SU-DHL-6 (cell line): Measurements from ENCODE around the gene CTNNA2.

Experiments
- H2AFZ ChIP-seq: fragments of 200-600 bp; sonication (generic); 2 replicates; pipeline ENCODE4 v1.6.1; 2014; ENCODE audit warnings: low read depth, mild to moderate bottlenecking, moderate library complexity, mixed read lengths, antibody characterized with exemption, low read length; ENCODE audit not compliant: severe bottlenecking
- H3F3A ChIP-seq: fragments of 200-600 bp; shearing (Covaris generic); 2 replicates; pipeline ENCODE4 v1.6.0; 2016; ENCODE audit warnings: antibody characterized with exemption, mild to moderate bottlenecking; ENCODE audit not compliant: insufficient read depth
- H3K27ac ChIP-seq: fragments of 200-600 bp; sonication (generic); 2 replicates; pipeline ENCODE4 v1.5.1; 2016; ENCODE audit warnings: low read depth, mild to moderate bottlenecking, low read length, moderate library complexity, mixed read lengths
- H3K27me3 ChIP-seq: fragments of 200-600 bp; sonication (generic), shearing (Covaris generic); 2 replicates; pipeline ENCODE4 v1.6.0; 2014; ENCODE audit warnings: mild to moderate bottlenecking, low read length
- H3K36me3 ChIP-seq: fragments of 200-600 bp; sonication (generic); 2 replicates; pipeline ENCODE4 v1.6.1; 2014; ENCODE audit warnings: mild to moderate bottlenecking, low read length, mixed read lengths
- H3K4me2 ChIP-seq: fragments of 300-600, 200-600 bp; shearing (Covaris generic), sonication (generic); 2 replicates; pipeline ENCODE4 v1.6.0; 2014; ENCODE audit warnings: low read length, low read depth, mild to moderate bottlenecking; ENCODE audit not compliant: poor library complexity, severe bottlenecking
- H3K4me3 ChIP-seq: fragments of 200-600 bp; sonication (generic); 2 replicates; pipeline ENCODE4 v1.5.1; 2014; ENCODE audit warnings: antibody characterized with exemption, low read length, mild to moderate bottlenecking, mixed read lengths; ENCODE audit not compliant: insufficient read depth, poor library complexity, severe bottlenecking
- H3K79me2 ChIP-seq: fragments of 200-600 bp; sonication (generic); 2 replicates; pipeline ENCODE4 v1.6.1; 2014; ENCODE audit warnings: mild to moderate bottlenecking, low read length, moderate library complexity; ENCODE audit not compliant: insufficient read depth
- H3K9ac ChIP-seq: fragments of 200-600 bp; sonication (generic); 2 replicates; pipeline ENCODE4 v1.7.0; 2014; ENCODE audit warnings: mild to moderate bottlenecking, low read length
- H3K9me2 ChIP-seq: fragments of 200-600 bp; sonication (generic); replicated peaks from 2 replicates; pipeline ENCODE4 v1.6.1; 2014; ENCODE audit warnings: low read length; ENCODE audit not compliant: insufficient read depth
- H3K9me3 ChIP-seq: fragments of 200-600 bp; sonication (generic); 2 replicates; pipeline ENCODE4 v1.6.1; 2014; ENCODE audit warnings: low read length, mixed read lengths; ENCODE audit not compliant: insufficient read depth
- H4K20me1 ChIP-seq: fragments of 200-600 bp; sonication (generic); 2 replicates; pipeline ENCODE4 v1.6.1; 2014; ENCODE audit warnings: low read depth, mild to moderate bottlenecking, antibody characterized with exemption, low read length, moderate library complexity, mixed read lengths
- CTCF ChIP-seq: fragments of 200-600 bp; sonication (generic); IDR thresholded peaks from one replicate; pipeline ENCODE4 v1.5.1; 2017; ENCODE audit warnings: antibody characterized with exemption, mild to moderate bottlenecking, low read length, moderate library complexity; ENCODE audit not compliant: insufficient read depth, poor library complexity, severe bottlenecking
- EZH2phosphoT487 ChIP-seq: fragments of 200-600 bp; sonication (generic), shearing (Covaris generic); conservative IDR thresholded peaks from 2 replicates; pipeline ENCODE4 v1.6.1; 2018; ENCODE audit warnings: mild to moderate bottlenecking, antibody characterized with exemption, low read length, moderate library complexity, mixed read lengths

The CTNNA2 gene

GRCh38 chr2:80380736-80381135, 867.9 kb downstream of the CTNNA2 start:
- Histone ChIP-seq H3F3A (no peaks in the 10 kb centered on the region), H4K20me1 (no peaks in the 10 kb centered on the region)

GRCh38 chr2:80381666-80382065, 868.8 kb downstream of the CTNNA2 start:
- TF ChIP-seq EZH2phosphoT487 (no peak), CTCF (no peak)
- H3F3A ChIP-seq = no peaks in the 10 kb centered on the region
- no peaks in the 10 kb centered on the region for H3K9me3 ChIP-seq
- H3K36me3 ChIP-seq = no peaks in the 10 kb centered on the region
- H3K9me2 ChIP-seq = no peaks in the 10 kb centered on the region
- no peak overlapping the region for H3K9ac ChIP-seq
- no peak overlapping the region for H2AFZ ChIP-seq
- H4K20me1 ChIP-seq = no peaks in the 10 kb centered on the region
- H3K27ac ChIP-seq = no peak overlapping the region
- no peak overlapping the region for H3K4me3 ChIP-seq
- H3K4me2 ChIP-seq = no peak overlapping the region
- H3K27me3 ChIP-seq = no peaks in the 10 kb centered on the region
- H3K79me2 ChIP-seq = no peaks in the 10 kb centered on the region

More at GRCh38 chr2:80380736-80381135, 867.9 kb downstream of the CTNNA2 start:
- no peak overlapping the region for H3K4me2 ChIP-seq
- no peak overlapping the region for H3K27ac ChIP-seq
- no peaks in the 10 kb centered on the region for H3K36me3 ChIP-seq
- no peak for TF ChIP-seq CTCF
- no peak for TF ChIP-seq EZH2phosphoT487
- no peaks in the 10 kb centered on the region for H3K79me2 ChIP-seq
- no peaks in the 10 kb centered on the region for H3K9me2 ChIP-seq
- H3K9me3 ChIP-seq = no peaks in the 10 kb centered on the region
- H3K4me3 ChIP-seq = no peak overlapping the region
- H3K27me3 ChIP-seq = no peaks in the 10 kb centered on the region
- no peak overlapping the region for H2AFZ ChIP-seq
- no peak overlapping the region for H3K9ac ChIP-seq

GRCh38 chr2:80392441-80392840, 879.6 kb downstream of the CTNNA2 start:
- H4K20me1 ChIP-seq = no peaks in the 10 kb centered on the region
- H3K4me3 ChIP-seq = no peak overlapping the region
- no peak overlapping the region for H3K27ac ChIP-seq
- H3K4me2 ChIP-seq = no peak overlapping the region
- no peak overlapping the region for H3K9ac ChIP-seq
- no peaks in the 10 kb centered on the region for H3K36me3 ChIP-seq
- no peaks in the 10 kb centered on the region for H3K27me3 ChIP-seq
- H3K9me3 ChIP-seq = no peaks in the 10 kb centered on the region
- H3F3A ChIP-seq = no peaks in the 10 kb centered on the region
- no peaks in the 10 kb centered on the region for H3K9me2 ChIP-seq
- TF ChIP-seq EZH2phosphoT487 (no peak), CTCF (no peak)
- H2AFZ ChIP-seq = no peak overlapping the region
- no peaks in the 10 kb centered on the region for H3K79me2 ChIP-seq
